Activated naive CD8-positive, alpha-beta T cell treated with anti-CD3 and anti-CD28 coated beads, Interleukin-2, amount 50 U/mL, for 24 hours (primary cell): ENCODE data around the gene ADRA1B.
"Not testable (repeated sequence)": the region's sequence is repeated elsewhere in the genome, so short reads cannot be mapped to it uniquely, and the experiment has no call there.

Experiments
- ATAC-seq: fragments of 150-1000 bp; cut with Tn5 transposase; one replicate; pipeline ENCODE4 v1.10.0; 2021
- DNase-seq: peaks from one replicate; pipeline ENCODE4 v3.0.0; 2021
- H3K27ac Mint-ChIP-seq: one replicate; pipeline ENCODE4 v1.8.0; 2021; ENCODE audit warnings: mild to moderate bottlenecking, mixed read lengths
- H3K27me3 Mint-ChIP-seq: one replicate; pipeline ENCODE4 v1.8.0; 2021; ENCODE audit warnings: mixed read lengths
- H3K36me3 Mint-ChIP-seq: one replicate; pipeline ENCODE4 v1.8.0; 2021; ENCODE audit warnings: low read depth, mixed read lengths
- H3K4me1 Mint-ChIP-seq: one replicate; pipeline ENCODE4 v1.8.0; 2021; ENCODE audit warnings: mixed read lengths
- H3K4me3 Mint-ChIP-seq: one replicate; pipeline ENCODE4 v1.8.0; 2021; ENCODE audit warnings: mild to moderate bottlenecking, moderate library complexity, mixed read lengths
- H3K9me3 Mint-ChIP-seq: one replicate; pipeline ENCODE4 v1.8.0; 2021; ENCODE audit warnings: mixed read lengths

The ADRA1B gene

GRCh38 chr5:159982421-159983173 lies 66.3 kb downstream of the ADRA1B start:
- H3K4me1 Mint-ChIP-seq = peaks cover 2% of the 10 kb centered on the region
- no peaks in the 10 kb centered on the region for H3K36me3 Mint-ChIP-seq
- H3K9me3 Mint-ChIP-seq = no peaks in the 10 kb centered on the region
- peaks cover 20% of the 10 kb centered on the region for H3K27me3 Mint-ChIP-seq
- H3K4me3 Mint-ChIP-seq = no peak overlapping the region
- ATAC-seq (no peak), DNase-seq (no peak)
- H3K27ac Mint-ChIP-seq = no peak overlapping the region

GRCh38 chr5:159987031-159987674 lies 70.9 kb downstream of the ADRA1B start:
- Mint-ChIP-seq H3K27me3 (peaks cover 43% of the 10 kb centered on the region), H3K9me3 (no peaks in the 10 kb centered on the region), H3K36me3 (no peaks in the 10 kb centered on the region), H3K4me1 (peaks cover 3% of the 10 kb centered on the region), H3K27ac (no peak overlapping the region), H3K4me3 (peak overlapping the region; percentile 31)
- ATAC-seq (peak; percentile 92), DNase-seq (peak; percentile 76)

GRCh38 chr5:159990506-159990905 lies 74.2 kb downstream of the ADRA1B start:
- peaks cover 8% of the 10 kb centered on the region for H3K9me3 Mint-ChIP-seq
- peaks cover 45% of the 10 kb centered on the region for H3K27me3 Mint-ChIP-seq

GRCh38 chr5:159992566-159992965 lies 76.3 kb downstream of the ADRA1B start:
- no peak overlapping the region for H3K4me3 Mint-ChIP-seq
- H3K4me1 Mint-ChIP-seq = peaks cover 2% of the 10 kb centered on the region
- DNase-seq (no peak), ATAC-seq (no peak)
- peaks cover 8% of the 10 kb centered on the region for H3K9me3 Mint-ChIP-seq
- no peaks in the 10 kb centered on the region for H3K36me3 Mint-ChIP-seq
- no peak overlapping the region for H3K27ac Mint-ChIP-seq
- peaks cover 35% of the 10 kb centered on the region for H3K27me3 Mint-ChIP-seq

More at GRCh38 chr5:159990506-159990905, 74.2 kb downstream of the ADRA1B start:
- H3K4me1 Mint-ChIP-seq = peaks cover 3% of the 10 kb centered on the region
- H3K27ac Mint-ChIP-seq = no peak overlapping the region
- no peaks in the 10 kb centered on the region for H3K36me3 Mint-ChIP-seq
- no peak overlapping the region for H3K4me3 Mint-ChIP-seq
- DNase-seq (no peak), ATAC-seq (no peak)

- H3K27me3 Mint-ChIP-seq = peaks cover 30% of the 10 kb centered on the region
- DNase-seq = no peak
- H3K36me3 Mint-ChIP-seq = no peaks in the 10 kb centered on the region
- no peaks in the 10 kb centered on the region for H3K4me1 Mint-ChIP-seq
- peaks cover 8% of the 10 kb centered on the region for H3K9me3 Mint-ChIP-seq
- ATAC-seq = no peak
- no peak overlapping the region for H3K27ac Mint-ChIP-seq
- no peak overlapping the region for H3K4me3 Mint-ChIP-seq
These were observed 76.9 kb downstream of the ADRA1B start for GRCh38 chr5:159993194-159993593.

GRCh38 chr5:159995907-159996306 lies 79.6 kb downstream of the ADRA1B start:
- H3K4me3 Mint-ChIP-seq = no peak overlapping the region
- H3K4me1 Mint-ChIP-seq = no peaks in the 10 kb centered on the region
- no peak for DNase-seq
- peaks cover 8% of the 10 kb centered on the region for H3K9me3 Mint-ChIP-seq
- H3K27me3 Mint-ChIP-seq = peaks cover 29% of the 10 kb centered on the region
- H3K27ac Mint-ChIP-seq = no peak overlapping the region
- no peaks in the 10 kb centered on the region for H3K36me3 Mint-ChIP-seq
- ATAC-seq = no peak

GRCh38 chr5:160001457-160001856 lies 85.2 kb downstream of the ADRA1B start:
- no peaks in the 10 kb centered on the region for H3K36me3 Mint-ChIP-seq
- H3K27me3 Mint-ChIP-seq = peaks cover 23% of the 10 kb centered on the region
- no peak overlapping the region for H3K4me3 Mint-ChIP-seq
- H3K27ac Mint-ChIP-seq = no peak overlapping the region
- ATAC-seq = no peak
- H3K4me1 Mint-ChIP-seq = no peaks in the 10 kb centered on the region
- DNase-seq = no peak
- no peaks in the 10 kb centered on the region for H3K9me3 Mint-ChIP-seq

- ATAC-seq = no peak
These were observed 91.2 kb downstream of the ADRA1B start for GRCh38 chr5:160007514-160007913.

GRCh38 chr5:160008529-160008876 lies 92.2 kb downstream of the ADRA1B start:
- peak; percentile 8 for DNase-seq
- Mint-ChIP-seq H3K36me3 (peaks cover 23% of the 10 kb centered on the region), H3K4me3 (peak overlapping the region; percentile 99), H3K27ac (peak overlapping the region; percentile 96), H3K4me1 (peaks cover 24% of the 10 kb centered on the region)
- H3K9me3 Mint-ChIP-seq, H3K27me3 Mint-ChIP-seq, ATAC-seq: not testable (repeated sequence)

More at GRCh38 chr5:160007514-160007913, 91.2 kb downstream of the ADRA1B start:
- H3K27me3 Mint-ChIP-seq = no peaks in the 10 kb centered on the region
- no peaks in the 10 kb centered on the region for H3K9me3 Mint-ChIP-seq
- H3K4me3 Mint-ChIP-seq = no peak overlapping the region
- no peak for DNase-seq
- no peak overlapping the region for H3K27ac Mint-ChIP-seq
- peaks cover 24% of the 10 kb centered on the region for H3K4me1 Mint-ChIP-seq
- peaks cover 18% of the 10 kb centered on the region for H3K36me3 Mint-ChIP-seq

- DNase-seq = peak; percentile 86
- ATAC-seq = peak; percentile 99
- H3K4me3 Mint-ChIP-seq = peak within 1 kb of the TSS; percentile 99
- peak within 1 kb of the TSS; percentile 96 for H3K27ac Mint-ChIP-seq
- peaks cover 23% of the 10 kb centered on the region for H3K36me3 Mint-ChIP-seq
- H3K27me3 Mint-ChIP-seq = no peaks in the 10 kb centered on the region
- peaks cover 24% of the 10 kb centered on the region for H3K4me1 Mint-ChIP-seq
- no peaks in the 10 kb centered on the region for H3K9me3 Mint-ChIP-seq
These were observed 92.8 kb downstream of the ADRA1B start, which contains the start of gene TTC1 for GRCh38 chr5:160008877-160009590. TTC1 (plus strand) TSS chr5:160009139; CDS start chr5:160010529, 1,390 bp downstream.

- Mint-ChIP-seq H3K36me3 (peaks cover 23% of the 10 kb centered on the region), H3K9me3 (no peaks in the 10 kb centered on the region), H3K27ac (peak overlapping the region; percentile 96), H3K27me3 (no peaks in the 10 kb centered on the region), H3K4me1 (peaks cover 24% of the 10 kb centered on the region), H3K4me3 (peak overlapping the region; percentile 99)
- ATAC-seq (no peak), DNase-seq (no peak)
These were observed 93.3 kb downstream of the ADRA1B start for GRCh38 chr5:160009591-160009989.

GRCh38 chr5:160011471-160011870 lies 95.2 kb downstream of the ADRA1B start:
- Mint-ChIP-seq H3K27ac (no peak overlapping the region), H3K36me3 (peaks cover 30% of the 10 kb centered on the region), H3K27me3 (no peaks in the 10 kb centered on the region), H3K4me3 (peak overlapping the region; percentile 99), H3K4me1 (peaks cover 24% of the 10 kb centered on the region), H3K9me3 (no peaks in the 10 kb centered on the region)
- no peak for ATAC-seq
- DNase-seq = no peak

- not testable (repeated sequence) for H3K27ac Mint-ChIP-seq, ATAC-seq, H3K9me3 Mint-ChIP-seq, H3K4me3 Mint-ChIP-seq, H3K27me3 Mint-ChIP-seq, DNase-seq
- peaks cover 20% of the 10 kb centered on the region for H3K4me1 Mint-ChIP-seq
- H3K36me3 Mint-ChIP-seq = peaks cover 34% of the 10 kb centered on the region
These were observed 97.9 kb downstream of the ADRA1B start for GRCh38 chr5:160014197-160014596.

- Mint-ChIP-seq H3K27ac (no peak overlapping the region), H3K9me3 (no peaks in the 10 kb centered on the region), H3K4me3 (no peak overlapping the region), H3K27me3 (no peaks in the 10 kb centered on the region), H3K36me3 (peaks cover 25% of the 10 kb centered on the region), H3K4me1 (peaks cover 10% of the 10 kb centered on the region)
- DNase-seq (no peak), ATAC-seq (no peak)
These were observed 102.8 kb downstream of the ADRA1B start for GRCh38 chr5:160018945-160019625.
